ENCODE measurements around the gene POLG. TPM values are rescaled to one million over a fixed set of nuclear protein-coding genes. Genes with fewer than 3 reads are reported as not detected.

POLG gene
- total and polyA plus RNA-seq, 2 experiments from 2014 or later, result 28.8 to 74.1 TPM

- Histone ChIP-seq H3F3A (replicated peaks; ENCODE audit: low read depth) (peaks cover 10% of the 10 kb centered on the region), H3K9me2 (ENCODE audit: insufficient read depth) (no peaks in the 10 kb centered on the region), H3K36me3 (ENCODE audit: insufficient read depth) (peaks cover 38% of the 10 kb centered on the region), H2AFZ (no peak overlapping the region), H3K27ac (ENCODE audit: low read depth) (no peak overlapping the region), H3K4me1 (ENCODE audit: insufficient read depth) (no peaks in the 10 kb centered on the region), H4K20me1 (replicated peaks; ENCODE audit: insufficient read depth) (peaks cover 31% of the 10 kb centered on the region), H3K4me2 (no peak overlapping the region), H3K4me3 (no peak overlapping the region), H3K27me3 (ENCODE audit: insufficient read depth) (no peaks in the 10 kb centered on the region), H3K79me2 (replicated peaks; ENCODE audit: insufficient read depth) (no peaks in the 10 kb centered on the region)
- Mint-ChIP-seq H3K27me3 (ENCODE audit: insufficient read depth, low read depth, poor library complexity) (peaks cover 8% of the 10 kb centered on the region), H3K4me1 (no peaks in the 10 kb centered on the region), H3K36me3 (ENCODE audit: low read depth) (peaks cover 84% of the 10 kb centered on the region), H3K9me3 (no peaks in the 10 kb centered on the region), H3K4me3 (no peak overlapping the region), H3K27ac (no peak overlapping the region)
- no peak for ATAC-seq
- no peak for DNase-seq (ENCODE audit: low spot score)
- no peak for TF ChIP-seq NANOG (IDR thresholded peaks at IDR 0.05; ENCODE audit: borderline replicate concordance)
- no peak for TF ChIP-seq POLR2AphosphoS5 (IDR thresholded peaks at IDR 0.05; ENCODE audit: low read depth)
- TF ChIP-seq ZNF331 (CRISPR knock-in tag; IDR thresholded peaks at IDR 0.05; ENCODE audit: low read depth), result no peak
- no peak for TF ChIP-seq CREB1 (CRISPR knock-in tag; IDR thresholded peaks at IDR 0.05; ENCODE audit: low read depth)
- no peak for TF ChIP-seq JUNB (IDR thresholded peaks at IDR 0.05; ENCODE audit: unreplicated experiment)
- TF ChIP-seq EZH2 (IDR thresholded peaks at IDR 0.05; ENCODE audit: low read depth, unreplicated experiment), result no peak
- no peak for TF ChIP-seq ZNF114 (CRISPR knock-in tag; IDR thresholded peaks at IDR 0.05)
- no peak for TF ChIP-seq CTCF (conservative IDR thresholded peaks at IDR 0.05; ENCODE audit: low read depth in 2 of 2)
- no peak for TF ChIP-seq EZH2phosphoT487 (IDR thresholded peaks at IDR 0.05; ENCODE audit: unreplicated experiment)
- TF ChIP-seq, protein P1, sequence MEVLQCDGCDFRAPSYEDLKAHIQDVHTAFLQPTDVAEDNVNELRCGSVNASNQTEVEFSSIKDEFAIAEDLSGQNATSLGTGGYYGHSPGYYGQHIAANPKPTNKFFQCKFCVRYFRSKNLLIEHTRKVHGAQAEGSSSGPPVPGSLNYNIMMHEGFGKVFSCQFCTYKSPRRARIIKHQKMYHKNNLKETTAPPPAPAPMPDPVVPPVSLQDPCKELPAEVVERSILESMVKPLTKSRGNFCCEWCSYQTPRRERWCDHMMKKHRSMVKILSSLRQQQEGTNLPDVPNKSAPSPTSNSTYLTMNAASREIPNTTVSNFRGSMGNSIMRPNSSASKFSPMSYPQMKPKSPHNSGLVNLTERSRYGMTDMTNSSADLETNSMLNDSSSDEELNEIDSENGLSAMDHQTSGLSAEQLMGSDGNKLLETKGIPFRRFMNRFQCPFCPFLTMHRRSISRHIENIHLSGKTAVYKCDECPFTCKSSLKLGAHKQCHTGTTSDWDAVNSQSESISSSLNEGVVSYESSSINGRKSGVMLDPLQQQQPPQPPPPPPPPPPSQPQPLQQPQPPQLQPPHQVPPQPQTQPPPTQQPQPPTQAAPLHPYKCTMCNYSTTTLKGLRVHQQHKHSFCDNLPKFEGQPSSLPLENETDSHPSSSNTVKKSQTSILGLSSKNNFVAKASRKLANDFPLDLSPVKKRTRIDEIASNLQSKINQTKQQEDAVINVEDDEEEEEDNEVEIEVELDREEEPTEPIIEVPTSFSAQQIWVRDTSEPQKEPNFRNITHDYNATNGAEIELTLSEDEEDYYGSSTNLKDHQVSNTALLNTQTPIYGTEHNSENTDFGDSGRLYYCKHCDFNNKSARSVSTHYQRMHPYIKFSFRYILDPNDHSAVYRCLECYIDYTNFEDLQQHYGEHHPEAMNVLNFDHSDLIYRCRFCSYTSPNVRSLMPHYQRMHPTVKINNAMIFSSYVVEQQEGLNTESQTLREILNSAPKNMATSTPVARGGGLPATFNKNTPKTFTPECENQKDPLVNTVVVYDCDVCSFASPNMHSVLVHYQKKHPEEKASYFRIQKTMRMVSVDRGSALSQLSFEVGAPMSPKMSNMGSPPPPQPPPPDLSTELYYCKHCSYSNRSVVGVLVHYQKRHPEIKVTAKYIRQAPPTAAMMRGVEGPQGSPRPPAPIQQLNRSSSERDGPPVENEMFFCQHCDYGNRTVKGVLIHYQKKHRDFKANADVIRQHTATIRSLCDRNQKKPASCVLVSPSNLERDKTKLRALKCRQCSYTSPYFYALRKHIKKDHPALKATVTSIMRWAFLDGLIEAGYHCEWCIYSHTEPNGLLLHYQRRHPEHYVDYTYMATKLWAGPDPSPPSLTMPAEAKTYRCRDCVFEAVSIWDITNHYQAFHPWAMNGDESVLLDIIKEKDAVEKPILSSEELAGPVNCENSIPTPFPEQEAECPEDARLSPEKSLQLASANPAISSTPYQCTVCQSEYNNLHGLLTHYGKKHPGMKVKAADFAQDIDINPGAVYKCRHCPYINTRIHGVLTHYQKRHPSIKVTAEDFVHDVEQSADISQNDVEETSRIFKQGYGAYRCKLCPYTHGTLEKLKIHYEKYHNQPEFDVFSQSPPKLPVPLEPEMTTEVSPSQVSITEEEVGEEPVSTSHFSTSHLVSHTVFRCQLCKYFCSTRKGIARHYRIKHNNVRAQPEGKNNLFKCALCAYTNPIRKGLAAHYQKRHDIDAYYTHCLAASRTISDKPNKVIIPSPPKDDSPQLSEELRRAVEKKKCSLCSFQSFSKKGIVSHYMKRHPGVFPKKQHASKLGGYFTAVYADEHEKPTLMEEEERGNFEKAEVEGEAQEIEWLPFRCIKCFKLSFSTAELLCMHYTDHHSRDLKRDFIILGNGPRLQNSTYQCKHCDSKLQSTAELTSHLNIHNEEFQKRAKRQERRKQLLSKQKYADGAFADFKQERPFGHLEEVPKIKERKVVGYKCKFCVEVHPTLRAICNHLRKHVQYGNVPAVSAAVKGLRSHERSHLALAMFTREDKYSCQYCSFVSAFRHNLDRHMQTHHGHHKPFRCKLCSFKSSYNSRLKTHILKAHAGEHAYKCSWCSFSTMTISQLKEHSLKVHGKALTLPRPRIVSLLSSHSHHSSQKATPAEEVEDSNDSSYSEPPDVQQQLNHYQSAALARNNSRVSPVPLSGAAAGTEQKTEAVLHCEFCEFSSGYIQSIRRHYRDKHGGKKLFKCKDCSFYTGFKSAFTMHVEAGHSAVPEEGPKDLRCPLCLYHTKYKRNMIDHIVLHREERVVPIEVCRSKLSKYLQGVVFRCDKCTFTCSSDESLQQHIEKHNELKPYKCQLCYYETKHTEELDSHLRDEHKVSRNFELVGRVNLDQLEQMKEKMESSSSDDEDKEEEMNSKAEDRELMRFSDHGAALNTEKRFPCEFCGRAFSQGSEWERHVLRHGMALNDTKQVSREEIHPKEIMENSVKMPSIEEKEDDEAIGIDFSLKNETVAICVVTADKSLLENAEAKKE (CRISPR knock-in tag; IDR thresholded peaks at IDR 0.05), result no peak
- no peak for TF ChIP-seq REST (IDR thresholded peaks at IDR 0.05; ENCODE audit: unreplicated experiment)
- TF ChIP-seq STAT1 (IDR thresholded peaks at IDR 0.05; ENCODE audit: unreplicated experiment), result no peak
- no peak for TF ChIP-seq ETS1 (IDR thresholded peaks at IDR 0.05)
Measured at GRCh38 chr15:89315375-89315929, 19.2 kb downstream of the POLG start.

Measured in GM23338 (cell line).